GM23248 (cell line): ENCODE measurements around the gene PEAR1. TPM values are rescaled to one million over a fixed set of nuclear protein-coding genes. Genes with fewer than 3 reads are reported as not detected.

ENCODE experiments used
- DNase-seq: peaks from one replicate; pipeline ENCODE4 v3.0.0-alpha.2; 2015
- H2AFZ ChIP-seq: fragments of 200-600 bp; sonication (generic); 2 replicates; pipeline ENCODE4 v1.6.1; 2016; ENCODE audit warnings: antibody characterized with exemption
- H3F3A ChIP-seq: fragments of 200-600 bp; sonication (generic); 2 replicates; pipeline ENCODE4 v1.6.1; 2016; ENCODE audit warnings: mild to moderate bottlenecking, antibody characterized with exemption, mixed run types; ENCODE audit not compliant: insufficient read depth
- H3K27ac ChIP-seq: fragments of 200-600 bp; sonication (generic); 2 replicates; pipeline ENCODE4 v1.5.1; 2016; ENCODE audit warnings: mild to moderate bottlenecking
- H3K27me3 ChIP-seq: fragments of 200-600 bp; sonication (generic); replicated peaks from 2 replicates; pipeline ENCODE4 v1.6.1; 2016; ENCODE audit warnings: mild to moderate bottlenecking; ENCODE audit not compliant: insufficient read depth
- H3K36me3 ChIP-seq: fragments of 200-600 bp; sonication (generic); 2 replicates; pipeline ENCODE4 v1.6.1; 2016; ENCODE audit warnings: low read depth, mild to moderate bottlenecking
- H3K4me1 ChIP-seq: fragments of 200-600 bp; sonication (generic); 2 replicates; pipeline ENCODE4 v1.6.1; 2016; ENCODE audit warnings: mild to moderate bottlenecking; ENCODE audit not compliant: insufficient read depth
- H3K4me2 ChIP-seq: fragments of 200-600 bp; sonication (generic); one replicate; pipeline ENCODE4 v1.6.1; 2016; ENCODE audit warnings: mild to moderate bottlenecking; ENCODE audit not compliant: unreplicated experiment
- H3K4me3 ChIP-seq: fragments of 200-600 bp; sonication (generic); 2 replicates; pipeline ENCODE4 v1.5.1; 2016; ENCODE audit warnings: mild to moderate bottlenecking
- H3K79me2 ChIP-seq: fragments of 200-600 bp; sonication (generic); 2 replicates; pipeline ENCODE4 v1.6.1; 2016; ENCODE audit warnings: mild to moderate bottlenecking; ENCODE audit not compliant: insufficient read depth
- H3K9ac ChIP-seq: fragments of 200-600 bp; sonication (generic); 2 replicates; pipeline ENCODE4 v1.6.1; 2016; ENCODE audit warnings: mild to moderate bottlenecking
- H3K9me2 ChIP-seq: fragments of 200-600 bp; sonication (generic); 2 replicates; pipeline ENCODE4 v1.6.1; 2016; ENCODE audit warnings: mixed run types, mild to moderate bottlenecking, moderate library complexity; ENCODE audit not compliant: insufficient read depth
- H3K9me3 ChIP-seq: fragments of 200-600 bp; sonication (generic); one replicate; pipeline ENCODE4 v1.6.1; 2017; ENCODE audit warnings: low read depth
- H4K20me1 ChIP-seq: fragments of 200-600 bp; sonication (generic); 2 replicates; pipeline ENCODE4 v1.6.0; 2016; ENCODE audit not compliant: insufficient read depth
- EZH2 ChIP-seq: fragments of 200-600 bp; sonication (generic); IDR thresholded peaks from 2 replicates; pipeline ENCODE4 v1.6.1; 2018; ENCODE audit warnings: antibody characterized with exemption, mild to moderate bottlenecking; ENCODE audit not compliant: insufficient read depth, poor library complexity, severe bottlenecking
- EZH2phosphoT487 ChIP-seq: fragments of 200-600 bp; sonication (generic); IDR thresholded peaks from 2 replicates; pipeline ENCODE4 v1.6.1; 2018; ENCODE audit warnings: antibody characterized with exemption, moderate library complexity, mild to moderate bottlenecking, low read depth; ENCODE audit not compliant: insufficient read depth
- WGBS, 2 experiments: methylation state at CpG; one replicate each; pipeline ENCODE4 v1.1.6; 2015 to 2017; ENCODE audit warnings: low lambda C conversion rate in 2 of 2, low coverage in 1 of 2; ENCODE audit errors: missing lambda C conversion rate in 2 of 2; 5-methylcytosine and 5-hydroxymethylcytosine counted together
- in situ Hi-C: fragments of 300-500 bp; cut with MboI; formaldehyde crosslinking; loops from 2 replicates; pipeline ENCODE4 v1.15.0; 2020
- polyA plus RNA-seq: library from polyadenylated mRNA; unstranded; fragments of >200 nt; fragmentation: Nextera tagmentation; extraction: Ambion mirVana; gene quantifications from 2 replicates; pipeline ENCODE4 v1.2.1, GENCODE V29; 2016
- total RNA-seq: library from RNA; depleted of rRNA; stranded (reverse); fragments of >200 nt; shearing (Covaris generic); gene quantifications from 2 replicates; pipeline ENCODE4 v1.2.3, GENCODE V29; 2014

The PEAR1 gene
- total and polyA plus RNA-seq, 2 experiments from 2014 or later: 1.2 to 2.2 TPM

- Histone ChIP-seq H3K9me3 (no peaks in the 10 kb centered on the region), H4K20me1 (no peaks in the 10 kb centered on the region), H3K36me3 (no peaks in the 10 kb centered on the region), H3K27ac (no peak overlapping the region), H3K27me3 (peaks cover 19% of the 10 kb centered on the region; the same call in 1 of the 2 replicates), H2AFZ (no peak overlapping the region), H3K9me2 (no peaks in the 10 kb centered on the region), H3K79me2 (no peaks in the 10 kb centered on the region), H3K9ac (no peak overlapping the region), H3K4me2 (no peak overlapping the region), H3K4me3 (no peak overlapping the region), H3F3A (no peaks in the 10 kb centered on the region), H3K4me1 (no peaks in the 10 kb centered on the region)
- TF ChIP-seq EZH2 (no peak), EZH2phosphoT487 (no peak)
- WGBS, 2 experiments: 23 to 26% methylated on average over 8 to 10 of the region's 10 CpGs
- DNase-seq: no peak
- in situ Hi-C loops: loop anchor here (10.0 kb wide), 1 partner anchor 86 kb away; no protein-coding TSS in a partner anchor
Observed at GRCh38 chr1:156881101-156881500, 12.4 kb upstream of the PEAR1 start.

GRCh38 chr1:156881663-156882062 is 11.9 kb upstream of the PEAR1 start:
- in situ Hi-C loops: loop anchor here (10.0 kb wide), 1 partner anchor 87 kb away; no protein-coding TSS in a partner anchor
- no peaks in the 10 kb centered on the region for H3K36me3 ChIP-seq
- no peaks in the 10 kb centered on the region for H3K79me2 ChIP-seq
- H3K4me1 ChIP-seq: no peaks in the 10 kb centered on the region
- TF ChIP-seq EZH2phosphoT487 (no peak), EZH2 (no peak)
- DNase-seq: no peak
- no peaks in the 10 kb centered on the region for H3K9me2 ChIP-seq
- peaks cover 19% of the 10 kb centered on the region; the same call in 1 of the 2 replicates for H3K27me3 ChIP-seq
- H4K20me1 ChIP-seq: no peaks in the 10 kb centered on the region
- H3K4me3 ChIP-seq: no peak overlapping the region
- H3K27ac ChIP-seq: no peak overlapping the region
- no peak overlapping the region for H3K4me2 ChIP-seq
- H3F3A ChIP-seq: no peaks in the 10 kb centered on the region
- H3K9ac ChIP-seq: no peak overlapping the region
- 60 to 64% methylated on average over 4 of the region's 4 CpGs for WGBS, 2 experiments
- no peak overlapping the region for H2AFZ ChIP-seq
- no peaks in the 10 kb centered on the region for H3K9me3 ChIP-seq

GRCh38 chr1:156882543-156882942 is 11.0 kb upstream of the PEAR1 start:
- Histone ChIP-seq H2AFZ (no peak overlapping the region), H3K4me2 (no peak overlapping the region), H3K27ac (no peak overlapping the region), H3K9me3 (no peaks in the 10 kb centered on the region), H3K9ac (no peak overlapping the region), H3K4me1 (no peaks in the 10 kb centered on the region), H3K27me3 (peaks cover 13% of the 10 kb centered on the region; the same call in 1 of the 2 replicates), H3F3A (no peaks in the 10 kb centered on the region), H3K9me2 (no peaks in the 10 kb centered on the region), H3K4me3 (no peak overlapping the region), H4K20me1 (no peaks in the 10 kb centered on the region), H3K36me3 (no peaks in the 10 kb centered on the region), H3K79me2 (no peaks in the 10 kb centered on the region)
- TF ChIP-seq EZH2phosphoT487 (no peak), EZH2 (no peak)
- 50 to 66% methylated on average over 2 to 3 of the region's 3 CpGs for WGBS, 2 experiments
- DNase-seq: no peak
- in situ Hi-C loops: loop anchor here (10.0 kb wide), 1 partner anchor 88 kb away; no protein-coding TSS in a partner anchor

GRCh38 chr1:156883919-156884318 is 9.6 kb upstream of the PEAR1 start:
- no peak for TF ChIP-seq EZH2
- no peak for TF ChIP-seq EZH2phosphoT487
- Histone ChIP-seq H3K36me3 (no peaks in the 10 kb centered on the region), H3K4me3 (no peak overlapping the region), H3K4me1 (no peaks in the 10 kb centered on the region), H3K9ac (no peak overlapping the region), H3K27ac (no peak overlapping the region), H3K27me3 (peaks cover 13% of the 10 kb centered on the region; the same call in 1 of the 2 replicates), H3K79me2 (no peaks in the 10 kb centered on the region), H3F3A (no peaks in the 10 kb centered on the region), H3K9me2 (no peaks in the 10 kb centered on the region), H3K4me2 (no peak overlapping the region), H4K20me1 (no peaks in the 10 kb centered on the region), H3K9me3 (no peaks in the 10 kb centered on the region), H2AFZ (no peak overlapping the region)
- DNase-seq: no peak
- in situ Hi-C loops: loop anchor here (10.0 kb wide), 1 partner anchor 89 kb away; no protein-coding TSS in a partner anchor
- 36 to 42% methylated on average over 7 of the region's 7 CpGs for WGBS, 2 experiments
